Endodermal cell (in vitro differentiated cells): ENCODE results near the gene RCHY1. TPM values are rescaled to one million over a fixed set of nuclear protein-coding genes. Genes with fewer than 3 reads are reported as not detected.
A peak's percentile ranks its signal among the peaks of the same experiment; 100 is the strongest.
"Not testable (repeated sequence)": the region's sequence is repeated elsewhere in the genome, so short reads cannot be mapped to it uniquely, and the experiment has no call there.

Source experiments
- DNase-seq: peaks from one replicate; pipeline ENCODE4 v3.0.0-alpha.2; 2017
- H3K27ac ChIP-seq: 2 replicates; pipeline ENCODE4 v1.5.1; 2013; ENCODE audit warnings: mild to moderate bottlenecking, low read depth, low read length, moderate library complexity
- H3K27me3 ChIP-seq: 2 replicates; pipeline ENCODE4 v1.6.1; 2013; ENCODE audit warnings: mild to moderate bottlenecking, low read length, moderate library complexity; ENCODE audit not compliant: insufficient read depth, control insufficient read depth, poor library complexity, severe bottlenecking
- H3K36me3 ChIP-seq: 2 replicates; pipeline ENCODE4 v1.7.0; 2013; ENCODE audit warnings: mild to moderate bottlenecking, low read length, moderate library complexity; ENCODE audit not compliant: control insufficient read depth, insufficient read depth
- H3K4me1 ChIP-seq: one replicate; pipeline ENCODE4 v1.7.0; 2013; ENCODE audit warnings: low read length; ENCODE audit not compliant: control insufficient read depth, insufficient read depth
- H3K4me3 ChIP-seq: 2 replicates; pipeline ENCODE4 v1.5.1; 2013; ENCODE audit warnings: mild to moderate bottlenecking, low read length, moderate library complexity
- H3K9ac ChIP-seq: 2 replicates; pipeline ENCODE4 v1.6.1; 2013; ENCODE audit warnings: mild to moderate bottlenecking, low read length, moderate library complexity; ENCODE audit not compliant: poor library complexity, severe bottlenecking; ENCODE audit errors: extremely low read depth
- H3K9me3 ChIP-seq: 2 replicates; pipeline ENCODE4 v1.6.1; 2013; ENCODE audit warnings: mild to moderate bottlenecking, low read length, moderate library complexity; ENCODE audit not compliant: control insufficient read depth
- H3K27ac Mint-ChIP-seq: 2 replicates; pipeline ENCODE4 v1.8.0; 2020; ENCODE audit warnings: mixed read lengths
- H3K27me3 Mint-ChIP-seq: 2 replicates; pipeline ENCODE4 v1.8.0; 2021; ENCODE audit warnings: mild to moderate bottlenecking, mixed read lengths; ENCODE audit not compliant: insufficient read depth
- H3K36me3 Mint-ChIP-seq: 2 replicates; pipeline ENCODE4 v1.8.0; 2020; ENCODE audit warnings: low read depth, mixed read lengths
- H3K4me1 Mint-ChIP-seq: 2 replicates; pipeline ENCODE4 v1.8.0; 2020; ENCODE audit warnings: mixed read lengths
- H3K4me3 Mint-ChIP-seq: 2 replicates; pipeline ENCODE4 v1.8.0; 2020; ENCODE audit warnings: mild to moderate bottlenecking, moderate library complexity, mixed read lengths
- H3K9me3 Mint-ChIP-seq: 2 replicates; pipeline ENCODE4 v1.8.0; 2020; ENCODE audit warnings: mild to moderate bottlenecking, mixed read lengths
- CTCF ChIP-seq: fragments of 200-600 bp; sonication (generic); conservative IDR thresholded peaks from 2 replicates; pipeline ENCODE4 v1.5.0; 2021; ENCODE audit warnings: antibody characterized with exemption, mild to moderate bottlenecking
- WGBS, 2 experiments: methylation state at CpG; one replicate each; pipeline versions ENCODE4 v1.1.5 to v1.1.7; 2013; ENCODE audit warnings: missing lambda C conversion rate in 2 of 2, mixed read lengths in 1 of 2; ENCODE audit not compliant: insufficient coverage in 1 of 2, insufficient read length in 1 of 2; 5-methylcytosine and 5-hydroxymethylcytosine counted together
- total RNA-seq, 2 donors: library from RNA; stranded (reverse); fragmentation: NEBNext Ultra II Directional in 1 of 2; extraction: Animal tissue kit (Norgen Biotek cat#: 25700) in 1 of 2; gene quantifications; 2 replicates in 1 of 2; 3 replicates in 1 of 2; pipeline ENCODE4 v1.2.1, GENCODE V29; 2021

The RCHY1 gene
- total RNA-seq, 2 donors from 2014 or later: 35.5 to 35.7 TPM

- H3K4me1 Mint-ChIP-seq: peaks cover 18% of the 10 kb centered on the region
- H3K27ac ChIP-seq: no peak overlapping the region
Observed at GRCh38 chr4:75511841-75512240, 2.4 kb downstream of the RCHY1 start.

GRCh38 chr4:75509592-75509991, 4.6 kb downstream of the RCHY1 start:
- peaks cover 35% of the 10 kb centered on the region for H3K36me3 Mint-ChIP-seq
- 80 to 95% methylated on average over 2 to 4 of the region's 4 CpGs for WGBS, 2 experiments
- H3K9me3 ChIP-seq, H3K27ac Mint-ChIP-seq, H3K9ac ChIP-seq, H3K4me3 Mint-ChIP-seq, H3K4me3 ChIP-seq, H3K27me3 Mint-ChIP-seq, H3K4me1 ChIP-seq, DNase-seq, H3K27me3 ChIP-seq, H3K27ac ChIP-seq: not testable (repeated sequence)
- H3K4me1 Mint-ChIP-seq: peaks cover 22% of the 10 kb centered on the region
- peaks cover 14% of the 10 kb centered on the region for H3K9me3 Mint-ChIP-seq
- H3K36me3 ChIP-seq: peaks cover 41% of the 10 kb centered on the region

More at GRCh38 chr4:75511841-75512240, 2.4 kb downstream of the RCHY1 start:
- no peaks in the 10 kb centered on the region for H3K4me1 ChIP-seq
- Mint-ChIP-seq H3K27me3 (no peaks in the 10 kb centered on the region), H3K9me3 (peaks cover 14% of the 10 kb centered on the region), H3K36me3 (peaks cover 32% of the 10 kb centered on the region), H3K27ac (no peak overlapping the region), H3K4me3 (no peak overlapping the region)
- DNase-seq: no peak
- H3K9me3 ChIP-seq: peaks cover 6% of the 10 kb centered on the region
- H3K9ac ChIP-seq: no peak overlapping the region
- peak overlapping the region; percentile 100 for H3K4me3 ChIP-seq
- 26 to 27% methylated on average over 3 of the region's 3 CpGs for WGBS, 2 experiments
- no peak for TF ChIP-seq CTCF
- H3K27me3 ChIP-seq: no peaks in the 10 kb centered on the region
- H3K36me3 ChIP-seq: peaks cover 30% of the 10 kb centered on the region

GRCh38 chr4:75505630-75506029, 8.6 kb downstream of the RCHY1 start:
- Histone ChIP-seq H3K4me3 (no peak overlapping the region), H3K27me3 (no peaks in the 10 kb centered on the region), H3K9me3 (peaks cover 7% of the 10 kb centered on the region), H3K4me1 (no peaks in the 10 kb centered on the region), H3K36me3 (peaks cover 66% of the 10 kb centered on the region), H3K27ac (no peak overlapping the region), H3K9ac (no peak overlapping the region)
- no peak overlapping the region for H3K27ac Mint-ChIP-seq
- H3K36me3 Mint-ChIP-seq: peaks cover 57% of the 10 kb centered on the region
- DNase-seq: no peak
- peaks cover 14% of the 10 kb centered on the region for H3K9me3 Mint-ChIP-seq
- TF ChIP-seq CTCF: no peak
- peaks cover 16% of the 10 kb centered on the region for H3K4me1 Mint-ChIP-seq
- no peak overlapping the region for H3K4me3 Mint-ChIP-seq
- no peaks in the 10 kb centered on the region for H3K27me3 Mint-ChIP-seq
- 67 to 89% methylated on average over 1 to 2 of the region's 2 CpGs for WGBS, 2 experiments

GRCh38 chr4:75502671-75503070, 11.5 kb downstream of the RCHY1 start:
- no peak overlapping the region for H3K9ac ChIP-seq
- 94% methylated on average over 2 of the region's 2 CpGs; no CpG with 5 or more reads in 1 of the 2 experiments for WGBS, 2 experiments
- no peaks in the 10 kb centered on the region for H3K4me1 ChIP-seq
- no peak for DNase-seq
- H3K27me3 ChIP-seq: no peaks in the 10 kb centered on the region
- TF ChIP-seq CTCF: no peak
- H3K36me3 Mint-ChIP-seq: peaks cover 69% of the 10 kb centered on the region
- no peaks in the 10 kb centered on the region for H3K27me3 Mint-ChIP-seq
- H3K4me3 Mint-ChIP-seq: no peak overlapping the region
- H3K36me3 ChIP-seq: peaks cover 76% of the 10 kb centered on the region
- peaks cover 8% of the 10 kb centered on the region for H3K4me1 Mint-ChIP-seq
- no peak overlapping the region for H3K27ac ChIP-seq
- H3K4me3 ChIP-seq: no peak overlapping the region
- peaks cover 26% of the 10 kb centered on the region for H3K9me3 ChIP-seq
- H3K9me3 Mint-ChIP-seq: peaks cover 11% of the 10 kb centered on the region
- no peak overlapping the region for H3K27ac Mint-ChIP-seq
